HepG2 (cell line): Measurements from ENCODE around the gene CCDC177. TPM values are rescaled to one million over a fixed set of nuclear protein-coding genes. Genes with fewer than 3 reads are reported as not detected.
A peak's percentile ranks its signal among the peaks of the same experiment; 100 is the strongest.

ENCODE experiments used
- AGO1 ChIP-seq: fragments of 200-400 bp; formaldehyde crosslinking; IDR thresholded peaks from 2 replicates; pipeline ENCODE4 v1.6.1; 2017; ENCODE audit warnings: mild to moderate bottlenecking, low read depth, low read length, moderate library complexity; ENCODE audit not compliant: poor library complexity, severe bottlenecking
- ATF7 ChIP-seq, 2 experiments: fragments of 450-650 bp in 1 of 2; sonication (generic) in 1 of 2; formaldehyde crosslinking in 1 of 2; IDR thresholded peaks; 2 replicates each; pipeline versions ENCODE4 v1.4.0 to v1.6.1; 2016 to 2020; ENCODE audit warnings: antibody characterized with exemption in 1 of 2, mild to moderate bottlenecking in 1 of 2, missing genetic modification reagents in 1 of 2
- ELF4 ChIP-seq: sonication (generic); formaldehyde crosslinking; IDR thresholded peaks from 2 replicates; pipeline ENCODE4 v1.5.0; 2020; ENCODE audit warnings: missing genetic modification reagents, mild to moderate bottlenecking, moderate library complexity, borderline replicate concordance
- FOSL1 ChIP-seq: sonication (generic); formaldehyde crosslinking; IDR thresholded peaks from 2 replicates; pipeline ENCODE4 v1.9.0; 2021; ENCODE audit warnings: missing genetic modification reagents, borderline replicate concordance
- FOXK1 ChIP-seq: sonication (generic); formaldehyde crosslinking; IDR thresholded peaks from 2 replicates; pipeline ENCODE4 v1.4.0; 2020; ENCODE audit warnings: low read depth, missing genetic modification reagents, borderline replicate concordance
- HNF1B ChIP-seq: sonication (generic); formaldehyde crosslinking; IDR thresholded peaks from 2 replicates; pipeline ENCODE4 v1.5.1; 2020; ENCODE audit warnings: mild to moderate bottlenecking, moderate library complexity, missing genetic modification reagents
- KDM1A ChIP-seq: IDR thresholded peaks from 2 replicates; pipeline ENCODE4 v1.6.1; 2016; ENCODE audit warnings: missing compliant biosample characterization
- MTF1 ChIP-seq: sonication (generic); formaldehyde crosslinking; IDR thresholded peaks from 2 replicates; pipeline ENCODE4 v1.5.0; 2020; ENCODE audit warnings: missing genetic modification reagents
- NRL ChIP-seq: sonication (generic); formaldehyde crosslinking; IDR thresholded peaks from 2 replicates; pipeline ENCODE4 v1.5.0; 2020; ENCODE audit warnings: missing genetic modification reagents, mild to moderate bottlenecking, moderate library complexity, borderline replicate concordance
- PITX1 ChIP-seq: sonication (generic); formaldehyde crosslinking; IDR thresholded peaks from 2 replicates; pipeline ENCODE4 v1.5.1; 2020; ENCODE audit warnings: mild to moderate bottlenecking, missing genetic modification reagents
- PPARG ChIP-seq: conservative IDR thresholded peaks from 2 replicates; pipeline ENCODE4 v1.6.1; 2016; ENCODE audit warnings: missing biosample characterization, missing genetic modification reagents
- RBM22 ChIP-seq: fragments of 200-400 bp; formaldehyde crosslinking; optimal IDR thresholded peaks from 2 replicates; pipeline ENCODE3; 2017; ENCODE audit warnings: mild to moderate bottlenecking, low read length, moderate library complexity
- SCMH1 ChIP-seq: sonication (generic); formaldehyde crosslinking; IDR thresholded peaks from 2 replicates; pipeline ENCODE4 v1.9.0; 2021; ENCODE audit warnings: missing genetic modification reagents, mild to moderate bottlenecking, borderline replicate concordance
- SMC3 ChIP-seq: IDR thresholded peaks from 2 replicates; pipeline ENCODE4 v1.6.1; 2011; ENCODE audit warnings: low read length, improper control_type of control experiment
- SYNCRIP ChIP-seq: fragments of 200-400 bp; formaldehyde crosslinking; IDR thresholded peaks from 2 replicates; pipeline ENCODE4 v1.6.1; 2018; ENCODE audit warnings: mild to moderate bottlenecking, low read depth, low read length; ENCODE audit not compliant: insufficient read depth
- UBTF ChIP-seq: sonication (generic); formaldehyde crosslinking; IDR thresholded peaks from 2 replicates; pipeline ENCODE4 v1.4.0; 2020; ENCODE audit warnings: mild to moderate bottlenecking, missing genetic modification reagents
- WIZ ChIP-seq: sonication (generic); formaldehyde crosslinking; IDR thresholded peaks from 2 replicates; pipeline ENCODE4 v1.5.1; 2020; ENCODE audit warnings: mild to moderate bottlenecking, missing genetic modification reagents
- XRCC5 ChIP-seq: fragments of 200-400 bp; formaldehyde crosslinking; optimal IDR thresholded peaks from 2 replicates; pipeline ENCODE3; 2017; ENCODE audit warnings: mild to moderate bottlenecking, low read length
- ZBTB20 ChIP-seq: sonication (generic); formaldehyde crosslinking; IDR thresholded peaks from 2 replicates; pipeline ENCODE4 v1.8.1; 2023; ENCODE audit warnings: missing genetic modification reagents, low read depth, mild to moderate bottlenecking, borderline replicate concordance
- ZMYM3 ChIP-seq: sonication (generic); formaldehyde crosslinking; IDR thresholded peaks from 2 replicates; pipeline ENCODE4 v1.5.1; 2020; ENCODE audit warnings: mild to moderate bottlenecking, missing genetic modification reagents
- ZNF552 ChIP-seq: sonication (generic); formaldehyde crosslinking; IDR thresholded peaks from 2 replicates; pipeline ENCODE4 v1.9.0; 2022; ENCODE audit warnings: missing genetic modification reagents, mild to moderate bottlenecking, borderline replicate concordance
- ZNF558 ChIP-seq: sonication (generic); formaldehyde crosslinking; IDR thresholded peaks from 2 replicates; pipeline ENCODE4 v1.9.0; 2022; ENCODE audit warnings: mild to moderate bottlenecking, missing genetic modification reagents, borderline replicate concordance
- ZSCAN22 ChIP-seq: sonication (generic); formaldehyde crosslinking; IDR thresholded peaks from 2 replicates; pipeline ENCODE4 v1.4.0; 2020; ENCODE audit warnings: mild to moderate bottlenecking, missing genetic modification reagents
- polyA plus RNA-seq, 8 experiments: library from polyadenylated mRNA; depleted of rRNA in 3 of 8; stranded (reverse) in 7 of 8; unstranded in 1 of 8; fragments of >200 nt; fragmentation: Illumina TruSeq in 4 of 8; extraction: Trizol in 4 of 8; gene quantifications; 2 replicates each; pipeline versions ENCODE4 v1.2.1 to v1.2.3, GENCODE V29; 2011 to 2016; ENCODE audit warnings: low read depth in 4 of 8, missing spikeins in 1 of 8, mixed read lengths in 1 of 8; ENCODE audit not compliant: insufficient read depth in 1 of 8
- total RNA-seq, 5 experiments: library from RNA; depleted of rRNA; stranded (reverse); fragments of >200 nt; fragmentation: Illumina TruSeq; extraction: Trizol; gene quantifications; 2 replicates each; pipeline ENCODE4 v1.2.3, GENCODE V29; 2016; ENCODE audit warnings: low read depth in 1 of 5
- TF ChIP-seq, protein P1 (sequence below): IDR thresholded peaks from 2 replicates; pipeline ENCODE4 v1.6.1; 2016; ENCODE audit warnings: missing compliant biosample characterization, missing genetic modification reagents, borderline replicate concordance

The CCDC177 gene
- total and polyA plus RNA-seq, 2 of the 13 experiments (the other 11 are each of a cell fraction or from before 2014, with no cell fraction given): not detected

DNA sequence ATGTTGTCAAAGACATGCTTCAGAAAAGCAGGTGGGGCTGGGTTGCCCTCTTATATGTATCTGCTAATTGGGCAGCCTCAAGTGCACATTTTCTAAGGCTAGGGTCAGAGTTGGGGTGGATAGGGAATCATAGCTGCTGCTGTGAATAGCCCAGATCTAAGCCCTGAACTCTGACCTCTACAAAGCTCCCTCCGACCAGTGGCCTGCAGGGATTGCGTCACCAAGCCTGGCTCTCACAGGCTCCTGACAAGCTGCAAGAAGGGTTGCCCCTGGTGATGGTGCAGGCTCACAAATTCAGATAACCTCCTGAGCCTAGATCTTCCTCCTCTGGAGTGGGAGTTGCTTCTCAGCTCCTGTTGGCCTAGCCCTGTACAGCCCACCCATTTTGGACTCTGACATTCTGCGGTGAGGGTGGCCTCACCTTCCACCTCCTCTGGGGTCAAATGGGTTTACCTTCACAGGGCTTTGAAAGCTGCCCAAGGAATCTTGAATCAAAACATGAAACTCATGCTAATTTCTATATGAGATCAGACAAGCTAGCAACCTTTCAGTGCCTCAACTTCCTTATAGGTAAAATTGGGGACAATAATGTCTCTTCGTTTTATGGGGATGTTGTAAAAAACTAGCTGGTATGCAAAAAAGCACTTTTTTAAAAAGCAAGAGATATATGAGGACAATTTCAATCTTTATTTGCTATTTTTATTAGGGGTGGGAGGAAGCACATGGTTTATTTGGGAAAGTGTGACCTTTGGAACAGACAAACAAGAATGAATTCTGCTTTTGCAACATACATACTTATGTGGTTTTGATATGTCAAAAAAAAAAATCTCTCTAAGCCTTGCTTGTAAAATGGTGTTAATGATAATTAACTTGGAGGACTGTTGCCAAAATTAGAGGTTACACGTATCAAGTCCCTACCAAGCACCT, 31.9 kb upstream of the CCDC177 start (continued):
- TF ChIP-seq, protein P1, sequence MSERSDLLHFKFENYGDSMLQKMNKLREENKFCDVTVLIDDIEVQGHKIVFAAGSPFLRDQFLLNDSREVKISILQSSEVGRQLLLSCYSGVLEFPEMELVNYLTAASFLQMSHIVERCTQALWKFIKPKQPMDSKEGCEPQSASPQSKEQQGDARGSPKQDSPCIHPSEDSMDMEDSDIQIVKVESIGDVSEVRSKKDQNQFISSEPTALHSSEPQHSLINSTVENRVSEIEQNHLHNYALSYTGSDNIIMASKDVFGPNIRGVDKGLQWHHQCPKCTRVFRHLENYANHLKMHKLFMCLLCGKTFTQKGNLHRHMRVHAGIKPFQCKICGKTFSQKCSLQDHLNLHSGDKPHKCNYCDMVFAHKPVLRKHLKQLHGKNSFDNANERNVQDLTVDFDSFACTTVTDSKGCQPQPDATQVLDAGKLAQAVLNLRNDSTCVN (CRISPR knock-in tag): 0 out of 2 replicates have a peak, but pooled peaks have one; percentile 41
- TF ChIP-seq UBTF (peak; percentile 25; the same call in 1 of the 2 replicates), ELF4 (CRISPR knock-in tag) (no peak), SCMH1 (CRISPR knock-in tag) (no peak), ZSCAN22 (CRISPR knock-in tag) (no peak), AGO1 (no peak), SYNCRIP (no peak), ZNF558 (no peak), KDM1A (CRISPR knock-in tag) (0 out of 2 replicates have a peak, but pooled peaks have one; percentile 15), PITX1 (CRISPR knock-in tag) (peak; percentile 69; the same call in 1 of the 2 replicates), WIZ (CRISPR knock-in tag) (no peak), FOXK1 (no peak), SMC3 (peak; percentile 21; the same call in 1 of the 2 replicates), ZNF552 (CRISPR knock-in tag) (no peak), ATF7 (IDR thresholded peaks at IDR 0.05) (peak; percentile 75), ATF7 (CRISPR knock-in tag; IDR thresholded peaks at IDR 0.05) (peak; percentile 64; the same call in 1 of the 2 replicates), XRCC5 (peak; percentile 83), PPARG (peak; percentile 56; the same call in 1 of the 2 replicates), FOSL1 (CRISPR knock-in tag) (no peak), HNF1B (CRISPR knock-in tag) (0 out of 2 replicates have a peak, but pooled peaks have one; percentile 30), ZMYM3 (peak; percentile 19; the same call in 1 of the 2 replicates), MTF1 (CRISPR knock-in tag) (no peak), NRL (CRISPR knock-in tag) (no peak), RBM22 (no peak), ZBTB20 (CRISPR knock-in tag) (no peak)
